ENCODE measurements around the gene SEZ6L2.

The SEZ6L2 gene

DNA sequence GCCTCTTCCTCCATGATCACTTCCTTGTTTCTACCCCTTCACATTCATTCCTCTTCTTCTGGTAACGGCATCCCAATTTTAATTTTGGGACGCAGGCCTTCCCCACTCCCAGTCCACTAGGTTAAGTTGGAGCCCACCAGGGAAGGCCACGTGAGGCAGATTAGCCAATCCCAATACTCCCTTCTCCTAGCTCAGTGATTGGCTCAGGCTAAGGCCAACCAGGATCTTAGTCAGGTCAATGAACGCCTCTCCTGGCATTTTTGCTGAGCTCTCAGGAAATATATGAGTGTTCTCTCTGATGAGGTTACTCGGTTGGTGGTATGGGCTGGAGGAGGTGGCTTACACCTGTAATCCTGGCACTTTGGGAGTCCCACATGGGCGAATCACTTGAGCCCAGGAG lies 15.4 kb downstream of the SEZ6L2 start:
- no peak overlapping the region for H3K27ac ChIP-seq (ENCODE audit: low read depth, low read length, poor library complexity, severe bottlenecking)
- TF ChIP-seq, protein P1, sequence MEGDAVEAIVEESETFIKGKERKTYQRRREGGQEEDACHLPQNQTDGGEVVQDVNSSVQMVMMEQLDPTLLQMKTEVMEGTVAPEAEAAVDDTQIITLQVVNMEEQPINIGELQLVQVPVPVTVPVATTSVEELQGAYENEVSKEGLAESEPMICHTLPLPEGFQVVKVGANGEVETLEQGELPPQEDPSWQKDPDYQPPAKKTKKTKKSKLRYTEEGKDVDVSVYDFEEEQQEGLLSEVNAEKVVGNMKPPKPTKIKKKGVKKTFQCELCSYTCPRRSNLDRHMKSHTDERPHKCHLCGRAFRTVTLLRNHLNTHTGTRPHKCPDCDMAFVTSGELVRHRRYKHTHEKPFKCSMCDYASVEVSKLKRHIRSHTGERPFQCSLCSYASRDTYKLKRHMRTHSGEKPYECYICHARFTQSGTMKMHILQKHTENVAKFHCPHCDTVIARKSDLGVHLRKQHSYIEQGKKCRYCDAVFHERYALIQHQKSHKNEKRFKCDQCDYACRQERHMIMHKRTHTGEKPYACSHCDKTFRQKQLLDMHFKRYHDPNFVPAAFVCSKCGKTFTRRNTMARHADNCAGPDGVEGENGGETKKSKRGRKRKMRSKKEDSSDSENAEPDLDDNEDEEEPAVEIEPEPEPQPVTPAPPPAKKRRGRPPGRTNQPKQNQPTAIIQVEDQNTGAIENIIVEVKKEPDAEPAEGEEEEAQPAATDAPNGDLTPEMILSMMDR (IDR thresholded peaks at IDR 0.05; ENCODE audit: low read length): no peak
- no peak for TF ChIP-seq EZH2 (IDR thresholded peaks at IDR 0.05; ENCODE audit: borderline replicate concordance, low read length)
- H3K9me2 ChIP-seq (ENCODE audit: low read depth, low read length): no peaks in the 10 kb centered on the region
- H3K79me2 ChIP-seq (ENCODE audit: insufficient read depth, low read length): no peaks in the 10 kb centered on the region
- no peaks in the 10 kb centered on the region for H4K20me1 ChIP-seq (ENCODE audit: insufficient read depth, low read length)
- H3K27me3 ChIP-seq (ENCODE audit: insufficient read depth, low read length): 0 out of 2 replicates have a peak, but pooled peaks cover 7% of the 10 kb centered on the region
- no peaks in the 10 kb centered on the region for H3K4me1 ChIP-seq (ENCODE audit: insufficient read depth, low read length, severe bottlenecking)
- no peaks in the 10 kb centered on the region for H3K36me3 ChIP-seq (ENCODE audit: insufficient read depth, low read length)
- H2AFZ ChIP-seq (ENCODE audit: low read length): no peak overlapping the region
- no peak overlapping the region for H3K4me2 ChIP-seq (ENCODE audit: low read length)
- no peaks in the 10 kb centered on the region for H3K9me3 ChIP-seq (ENCODE audit: low read length)
- no peaks in the 10 kb centered on the region for H3F3A ChIP-seq (ENCODE audit: insufficient read depth, low read length)
- no peak overlapping the region for H3K4me3 ChIP-seq (ENCODE audit: low read depth, low read length, poor library complexity, severe bottlenecking)
- H3K9ac ChIP-seq (ENCODE audit: low read length): no peak overlapping the region

DNA sequence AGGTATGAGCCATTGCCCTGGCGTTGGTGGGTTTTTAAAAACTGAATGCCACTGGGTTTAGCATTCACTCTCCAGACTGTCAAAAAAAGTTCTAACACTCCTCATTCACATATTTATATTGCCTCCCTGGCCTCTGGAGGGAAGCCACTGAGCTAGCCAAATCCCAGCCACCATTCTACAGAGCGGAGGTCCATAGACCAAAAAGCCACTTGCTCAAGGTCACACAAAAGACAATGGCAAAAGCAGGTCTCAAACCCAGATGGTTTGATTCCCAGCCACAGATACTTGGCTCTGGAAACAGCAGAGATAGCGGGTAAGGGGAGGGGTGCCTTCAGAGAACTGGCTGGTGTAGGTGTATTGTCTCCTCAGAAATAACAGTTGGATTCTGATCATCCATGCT lies 18.3 kb downstream of the SEZ6L2 start:
- TF ChIP-seq EZH2 (IDR thresholded peaks at IDR 0.05; ENCODE audit: borderline replicate concordance, low read length): no peak
- TF ChIP-seq, protein P1 (IDR thresholded peaks at IDR 0.05; ENCODE audit: low read length): no peak
- no peaks in the 10 kb centered on the region for H3K79me2 ChIP-seq (ENCODE audit: insufficient read depth, low read length)
- H3K9ac ChIP-seq (ENCODE audit: low read length): no peak overlapping the region
- H3K36me3 ChIP-seq (ENCODE audit: insufficient read depth, low read length): no peaks in the 10 kb centered on the region
- H3F3A ChIP-seq (ENCODE audit: insufficient read depth, low read length): no peaks in the 10 kb centered on the region
- no peaks in the 10 kb centered on the region for H3K4me1 ChIP-seq (ENCODE audit: insufficient read depth, low read length, severe bottlenecking)
- H3K9me3 ChIP-seq (ENCODE audit: low read length): no peaks in the 10 kb centered on the region
- no peak overlapping the region for H3K4me3 ChIP-seq (ENCODE audit: low read depth, low read length, poor library complexity, severe bottlenecking)
- H3K9me2 ChIP-seq (ENCODE audit: low read depth, low read length): no peaks in the 10 kb centered on the region
- no peak overlapping the region for H3K27ac ChIP-seq (ENCODE audit: low read depth, low read length, poor library complexity, severe bottlenecking)
- no peaks in the 10 kb centered on the region for H3K27me3 ChIP-seq (ENCODE audit: insufficient read depth, low read length)
- no peak overlapping the region for H2AFZ ChIP-seq (ENCODE audit: low read length)
- H4K20me1 ChIP-seq (ENCODE audit: insufficient read depth, low read length): no peaks in the 10 kb centered on the region
- no peak overlapping the region for H3K4me2 ChIP-seq (ENCODE audit: low read length)

DNA sequence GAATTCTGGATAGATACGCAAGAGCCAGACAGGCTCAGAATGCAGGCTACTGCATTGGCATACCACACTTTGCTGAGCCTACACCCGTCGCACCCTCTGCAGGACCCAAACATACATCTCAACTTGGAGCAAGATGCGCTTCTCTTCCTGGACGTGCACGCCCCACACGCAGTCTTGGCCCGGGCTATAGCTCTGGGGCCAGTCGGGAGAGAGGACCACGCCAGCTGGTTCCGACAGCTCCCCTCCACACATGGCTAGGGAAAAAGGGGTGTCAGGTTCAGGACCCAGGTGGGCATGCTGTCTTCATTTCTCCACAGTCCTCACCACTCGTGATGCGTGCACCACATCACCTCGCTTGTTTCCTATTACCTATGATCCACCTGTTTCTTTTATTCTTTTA lies 21.2 kb downstream of the SEZ6L2 start:
- no peaks in the 10 kb centered on the region for H3F3A ChIP-seq (ENCODE audit: insufficient read depth, low read length)
- no peak overlapping the region for H3K9ac ChIP-seq (ENCODE audit: low read length)
- TF ChIP-seq, protein P1 (IDR thresholded peaks at IDR 0.05; ENCODE audit: low read length): no peak
- no peak for TF ChIP-seq EZH2 (IDR thresholded peaks at IDR 0.05; ENCODE audit: borderline replicate concordance, low read length)
- no peaks in the 10 kb centered on the region for H3K27me3 ChIP-seq (ENCODE audit: insufficient read depth, low read length)
- H4K20me1 ChIP-seq (ENCODE audit: insufficient read depth, low read length): no peaks in the 10 kb centered on the region
- H3K4me2 ChIP-seq (ENCODE audit: low read length): no peak overlapping the region
- no peaks in the 10 kb centered on the region for H3K36me3 ChIP-seq (ENCODE audit: insufficient read depth, low read length)
- H3K79me2 ChIP-seq (ENCODE audit: insufficient read depth, low read length): no peaks in the 10 kb centered on the region
- H3K4me3 ChIP-seq (ENCODE audit: low read depth, low read length, poor library complexity, severe bottlenecking): no peak overlapping the region
- H2AFZ ChIP-seq (ENCODE audit: low read length): no peak overlapping the region
- no peaks in the 10 kb centered on the region for H3K9me2 ChIP-seq (ENCODE audit: low read depth, low read length)
- H3K4me1 ChIP-seq (ENCODE audit: insufficient read depth, low read length, severe bottlenecking): no peaks in the 10 kb centered on the region
- H3K27ac ChIP-seq (ENCODE audit: low read depth, low read length, poor library complexity, severe bottlenecking): no peak overlapping the region
- H3K9me3 ChIP-seq (ENCODE audit: low read length): no peaks in the 10 kb centered on the region
